NCI-H446 treated with DMSO at 0.1 percent for 48 hours (cell line): ENCODE measurements around the gene DTD2.

ENCODE experiments used
- DNase-seq: peaks from one replicate; lab custom pipeline; 2025; lab: John Stamatoyannopoulos, UW

DTD2 gene

DNA sequence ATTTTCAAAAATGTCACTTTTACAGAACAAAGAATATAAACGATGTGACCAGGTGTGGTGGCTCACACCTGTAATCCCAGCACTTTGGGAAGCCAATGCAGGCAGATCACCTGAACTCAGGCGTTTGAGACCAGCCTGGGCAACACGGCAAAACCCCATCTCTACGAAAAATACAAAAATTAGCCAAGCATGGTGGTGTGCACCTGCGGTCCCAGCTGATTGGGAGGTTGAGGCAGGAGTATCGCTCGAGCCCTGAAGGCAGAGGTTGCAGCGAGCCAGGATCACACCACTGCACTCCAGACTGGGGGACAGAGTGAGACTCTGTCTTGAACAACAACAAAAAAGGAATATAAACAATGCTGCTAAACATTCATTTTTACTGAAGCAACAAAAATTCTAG is 52.2 kb downstream of the DTD2 start:
- no peak for DNase-seq

DNA sequence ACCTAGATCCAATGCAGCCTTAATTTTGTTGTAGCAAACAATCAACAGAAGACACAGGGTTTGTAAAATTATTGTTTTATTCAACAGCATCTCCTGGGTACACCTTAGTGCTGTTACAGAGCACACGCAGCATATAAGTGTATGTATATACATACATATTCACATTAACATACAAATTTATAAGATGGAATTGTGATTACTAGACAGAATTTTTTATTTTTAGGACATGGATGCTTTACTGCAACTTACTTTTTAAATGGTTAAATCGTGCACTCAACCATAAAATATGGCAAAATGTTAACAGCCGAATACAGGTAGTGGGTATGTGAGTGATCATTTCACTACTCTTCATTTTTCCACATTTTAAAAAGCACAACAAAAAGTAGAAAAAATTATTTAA is 53.6 kb downstream of the DTD2 start:
- no peak for DNase-seq

DNA sequence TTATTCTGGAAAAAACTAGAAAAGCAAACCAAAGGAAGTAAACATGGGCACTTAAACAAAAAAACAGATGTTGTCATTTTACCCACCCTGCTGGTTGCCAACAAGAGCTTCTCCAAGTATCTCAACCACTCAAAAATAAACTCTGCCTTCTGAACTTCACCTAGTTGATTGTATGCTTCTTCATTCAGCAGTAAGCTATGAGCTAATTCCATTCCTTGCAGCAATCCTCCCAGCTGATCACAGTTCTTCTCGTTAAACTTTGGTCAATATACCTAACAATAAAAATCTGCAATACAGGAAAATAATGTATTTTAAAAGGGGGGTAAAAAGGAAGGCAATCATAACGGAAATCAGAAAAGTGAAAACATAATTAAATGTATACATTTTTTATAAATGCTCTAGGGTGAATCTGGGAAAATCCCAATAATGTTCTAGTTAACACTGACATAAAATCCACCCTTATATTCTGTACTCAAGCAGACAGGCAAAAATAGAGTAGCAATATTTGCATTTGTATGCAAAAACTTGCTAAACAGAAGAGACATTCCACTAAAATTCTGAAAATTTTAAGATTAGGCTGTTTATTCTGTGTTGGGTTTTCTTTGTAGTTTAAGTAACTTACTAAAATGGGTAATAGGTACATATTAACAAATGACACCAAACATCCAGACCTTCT is 54.4 kb downstream of the DTD2 start:
- no peak for DNase-seq

DNA sequence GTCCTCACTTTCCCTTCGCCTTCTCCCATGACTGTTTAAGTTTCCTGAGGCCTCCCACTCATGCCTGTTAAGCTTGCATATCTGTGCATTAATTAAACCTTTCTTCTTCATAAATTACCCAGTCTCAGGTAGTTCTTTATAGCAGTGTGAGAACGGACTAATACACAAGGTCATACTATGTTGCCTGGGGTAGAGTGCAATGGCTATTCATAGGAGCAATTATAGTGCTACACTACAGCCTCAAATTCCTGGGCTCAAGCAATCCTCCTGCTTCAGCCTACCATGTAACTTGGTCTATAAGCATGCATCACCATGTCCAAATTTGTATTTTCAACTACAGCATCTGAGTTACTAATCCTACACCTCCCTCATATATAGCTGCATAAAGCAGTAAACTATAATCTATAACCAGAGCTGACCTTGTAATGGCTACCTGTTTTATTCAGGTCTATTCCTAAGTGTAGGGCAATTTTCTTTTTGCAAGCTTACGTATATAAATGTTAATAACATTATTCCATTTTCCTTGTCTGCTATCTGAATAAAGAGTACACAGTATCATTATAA is 55.9 kb downstream of the DTD2 start:
- DNase-seq: no peak

DNA sequence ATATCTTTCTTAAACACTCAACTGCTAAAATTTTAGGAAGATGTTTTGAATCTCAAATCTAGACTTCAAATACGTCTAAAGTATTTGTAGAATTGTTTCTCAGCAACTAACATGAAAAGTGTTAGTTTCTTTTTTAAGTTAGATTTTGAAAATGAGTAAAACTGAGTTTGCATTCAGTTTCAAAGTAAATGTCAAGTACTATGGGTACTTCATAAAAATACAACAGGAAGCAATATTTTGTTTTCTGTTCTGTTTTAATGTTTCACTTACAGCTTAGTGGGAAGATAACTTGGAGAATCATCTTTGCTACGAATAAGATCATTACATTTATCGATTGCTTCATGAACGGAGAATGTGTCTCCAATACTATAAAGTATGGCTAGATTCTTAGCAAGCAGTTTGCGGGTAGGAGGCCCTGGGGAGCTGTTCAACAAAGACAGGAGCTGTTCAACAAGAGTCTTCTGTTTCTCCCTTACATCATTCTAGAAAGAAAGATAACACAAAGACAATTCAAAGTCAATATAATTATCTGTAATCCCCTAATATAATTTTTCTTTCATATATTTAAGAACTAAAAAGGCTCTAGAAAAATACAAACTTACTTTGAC is 57.2 kb downstream of the DTD2 start:
- no peak for DNase-seq
